ENCODE results near the gene CNTN4. TPM values are rescaled to one million over a fixed set of nuclear protein-coding genes. Genes with fewer than 3 reads are reported as not detected.

The CNTN4 gene
- total RNA-seq, 1 experiment from 2014 or later = not detected

DNA sequence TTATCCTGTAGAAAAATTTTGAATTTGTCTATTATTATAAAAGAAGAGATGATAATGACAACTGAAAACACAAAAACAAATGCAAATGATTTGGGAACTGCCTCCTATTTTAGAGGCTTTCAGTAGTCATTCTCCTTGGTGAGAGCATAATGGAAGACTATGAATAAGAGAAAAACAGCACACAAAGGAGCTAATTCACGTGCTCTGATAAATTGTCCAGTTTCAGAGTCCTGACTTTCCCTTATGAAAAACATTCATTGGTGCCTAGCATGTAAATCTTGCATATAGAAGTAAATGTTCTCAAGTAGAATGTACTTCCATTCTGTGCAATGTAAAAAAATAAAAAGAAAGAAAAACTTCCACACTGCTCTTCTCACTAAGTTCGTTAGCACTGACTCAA is 805.4 kb downstream of the CNTN4 start:
- no peak overlapping the region for H3K27ac Mint-ChIP-seq

DNA sequence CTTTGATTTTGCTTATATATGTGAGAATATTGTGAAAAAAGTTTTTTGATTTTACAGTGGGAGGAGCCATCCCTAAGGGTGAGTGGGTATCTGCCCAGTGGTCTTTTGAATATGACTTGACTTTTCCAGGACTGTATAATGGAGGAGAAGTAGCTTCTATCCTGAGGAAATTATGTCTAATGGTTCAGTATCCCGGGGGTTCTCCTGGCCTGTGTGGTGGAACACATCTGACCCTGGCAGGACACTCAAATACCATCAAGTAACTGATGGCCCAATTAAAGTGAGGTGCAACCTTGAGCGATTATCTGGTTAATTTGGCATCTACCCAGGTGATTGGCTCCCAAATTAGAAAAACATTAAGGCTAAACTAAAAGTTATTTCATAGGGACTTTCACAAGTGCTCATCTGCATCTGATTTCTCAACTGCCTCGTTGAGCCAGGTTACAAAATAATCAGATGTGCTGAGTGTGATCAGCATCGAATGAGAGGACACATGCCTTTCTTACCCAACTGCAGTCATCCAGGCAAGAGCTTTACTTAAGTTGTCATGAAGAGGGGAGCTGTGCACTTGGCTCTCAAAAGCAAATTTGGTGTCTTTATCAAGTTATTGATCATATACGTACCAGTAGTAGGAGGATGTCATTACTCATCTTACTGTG is 810.2 kb downstream of the CNTN4 start:
- no peak for TF ChIP-seq SOX15 (CRISPR knock-in tag; IDR thresholded peaks at IDR 0.05)
- TF ChIP-seq TCF7 (CRISPR knock-in tag; IDR thresholded peaks at IDR 0.05; ENCODE audit: low read depth) = no peak
- no peak for TF ChIP-seq ELF4 (CRISPR knock-in tag; IDR thresholded peaks at IDR 0.05; ENCODE audit: low read depth)
- no peak for TF ChIP-seq ZNF232 (CRISPR knock-in tag; IDR thresholded peaks at IDR 0.05)
- no peak for TF ChIP-seq GTF2I (CRISPR knock-in tag; conservative IDR thresholded peaks at IDR 0.05)
- TF ChIP-seq, protein P1, sequence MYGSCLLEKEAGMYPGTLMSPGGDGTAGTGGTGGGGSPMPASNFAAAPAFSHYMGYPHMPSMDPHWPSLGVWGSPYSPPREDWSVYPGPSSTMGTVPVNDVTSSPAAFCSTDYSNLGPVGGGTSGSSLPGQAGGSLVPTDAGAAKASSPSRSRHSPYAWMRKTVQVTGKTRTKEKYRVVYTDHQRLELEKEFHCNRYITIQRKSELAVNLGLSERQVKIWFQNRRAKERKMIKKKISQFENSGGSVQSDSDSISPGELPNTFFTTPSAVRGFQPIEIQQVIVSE (CRISPR knock-in tag; IDR thresholded peaks at IDR 0.05; ENCODE audit: borderline replicate concordance) = no peak
- no peak for TF ChIP-seq NR3C1 (CRISPR knock-in tag; conservative IDR thresholded peaks at IDR 0.05; ENCODE audit: low read depth)
- TF ChIP-seq FOXJ3 (CRISPR knock-in tag; IDR thresholded peaks at IDR 0.05; ENCODE audit: borderline replicate concordance) = no peak
- TF ChIP-seq, protein P2, sequence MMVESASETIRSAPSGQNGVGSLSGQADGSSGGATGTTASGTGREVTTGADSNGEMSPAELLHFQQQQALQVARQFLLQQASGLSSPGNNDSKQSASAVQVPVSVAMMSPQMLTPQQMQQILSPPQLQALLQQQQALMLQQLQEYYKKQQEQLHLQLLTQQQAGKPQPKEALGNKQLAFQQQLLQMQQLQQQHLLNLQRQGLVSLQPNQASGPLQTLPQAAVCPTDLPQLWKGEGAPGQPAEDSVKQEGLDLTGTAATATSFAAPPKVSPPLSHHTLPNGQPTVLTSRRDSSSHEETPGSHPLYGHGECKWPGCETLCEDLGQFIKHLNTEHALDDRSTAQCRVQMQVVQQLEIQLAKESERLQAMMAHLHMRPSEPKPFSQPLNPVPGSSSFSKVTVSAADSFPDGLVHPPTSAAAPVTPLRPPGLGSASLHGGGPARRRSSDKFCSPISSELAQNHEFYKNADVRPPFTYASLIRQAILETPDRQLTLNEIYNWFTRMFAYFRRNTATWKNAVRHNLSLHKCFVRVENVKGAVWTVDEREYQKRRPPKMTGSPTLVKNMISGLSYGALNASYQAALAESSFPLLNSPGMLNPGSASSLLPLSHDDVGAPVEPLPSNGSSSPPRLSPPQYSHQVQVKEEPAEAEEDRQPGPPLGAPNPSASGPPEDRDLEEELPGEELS (CRISPR knock-in tag; IDR thresholded peaks at IDR 0.05) = no peak
- TF ChIP-seq ZNF121 (CRISPR knock-in tag; IDR thresholded peaks at IDR 0.05) = no peak
- TF ChIP-seq IRF2 (CRISPR knock-in tag; IDR thresholded peaks at IDR 0.05; ENCODE audit: borderline replicate concordance, low read depth) = no peak
- no peak for DNase-seq (ENCODE audit: low spot score)
- Mint-ChIP-seq H3K36me3 (peaks cover 49% of the 10 kb centered on the region), H3K27me3 (ENCODE audit: low read depth) (peaks cover 9% of the 10 kb centered on the region), H3K4me3 (no peak overlapping the region), H3K4me1 (no peaks in the 10 kb centered on the region), H3K27ac (no peak overlapping the region), H3K9me3 (peaks cover 73% of the 10 kb centered on the region)
- POLR2A ChIA-PET = no interaction called here
- CTCF ChIA-PET = no interaction called here
- no peak for ATAC-seq

More for the DNA sequence above, 805.4 kb downstream of the CNTN4 start:
- ChIA-PET POLR2A (no interaction called here), CTCF (no interaction called here)
- ATAC-seq (no peak), DNase-seq (ENCODE audit: low spot score) (no peak)
- peaks cover 13% of the 10 kb centered on the region for H3K4me1 Mint-ChIP-seq
- peaks cover 11% of the 10 kb centered on the region for H3K27me3 Mint-ChIP-seq (ENCODE audit: low read depth)
- H3K9me3 Mint-ChIP-seq = peaks cover 77% of the 10 kb centered on the region
- H3K4me3 Mint-ChIP-seq = no peak overlapping the region
- no peak for TF ChIP-seq TCF7 (CRISPR knock-in tag; IDR thresholded peaks at IDR 0.05; ENCODE audit: low read depth)
- TF ChIP-seq ATF1 (CRISPR knock-in tag; IDR thresholded peaks at IDR 0.05) = no peak
- TF ChIP-seq NFE2L1 (CRISPR knock-in tag; IDR thresholded peaks at IDR 0.05) = no peak
- TF ChIP-seq, protein P3, sequence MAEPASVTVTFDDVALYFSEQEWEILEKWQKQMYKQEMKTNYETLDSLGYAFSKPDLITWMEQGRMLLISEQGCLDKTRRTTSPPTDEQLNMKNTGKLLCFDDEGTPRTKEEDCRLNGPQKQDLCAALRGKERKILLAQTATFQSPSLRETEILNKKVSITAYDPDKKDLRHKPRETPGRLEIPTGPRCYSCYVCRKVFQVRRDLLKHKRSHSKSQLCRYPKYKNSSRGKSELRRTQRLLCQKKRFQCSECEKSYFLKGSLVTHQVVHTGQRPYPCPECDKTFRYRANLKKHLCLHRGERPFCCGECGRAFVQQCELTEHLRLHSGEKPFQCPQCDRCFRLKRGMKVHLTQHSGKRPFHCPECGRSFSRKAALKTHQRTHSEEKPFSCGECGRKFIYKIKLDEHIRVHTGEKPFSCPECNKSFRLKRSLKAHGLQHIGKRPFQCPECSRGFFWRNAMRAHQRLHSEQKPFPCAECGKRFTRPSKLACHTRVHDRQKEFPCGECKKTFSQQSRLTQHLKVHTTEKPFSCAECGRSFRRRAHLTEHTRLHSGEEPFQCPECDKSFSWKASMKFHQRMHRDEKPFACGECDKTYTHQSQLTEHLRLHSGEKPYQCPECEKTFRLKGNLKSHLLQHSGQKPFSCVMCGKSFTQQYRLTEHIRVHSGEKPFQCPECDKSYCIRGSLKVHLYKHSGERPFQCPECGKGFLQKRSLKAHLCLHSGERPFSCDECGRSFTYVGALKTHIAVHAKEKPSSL (CRISPR knock-in tag; conservative IDR thresholded peaks at IDR 0.05) = no peak
- no peak for TF ChIP-seq JUN (CRISPR knock-in tag; IDR thresholded peaks at IDR 0.05)
- TF ChIP-seq, protein P4, sequence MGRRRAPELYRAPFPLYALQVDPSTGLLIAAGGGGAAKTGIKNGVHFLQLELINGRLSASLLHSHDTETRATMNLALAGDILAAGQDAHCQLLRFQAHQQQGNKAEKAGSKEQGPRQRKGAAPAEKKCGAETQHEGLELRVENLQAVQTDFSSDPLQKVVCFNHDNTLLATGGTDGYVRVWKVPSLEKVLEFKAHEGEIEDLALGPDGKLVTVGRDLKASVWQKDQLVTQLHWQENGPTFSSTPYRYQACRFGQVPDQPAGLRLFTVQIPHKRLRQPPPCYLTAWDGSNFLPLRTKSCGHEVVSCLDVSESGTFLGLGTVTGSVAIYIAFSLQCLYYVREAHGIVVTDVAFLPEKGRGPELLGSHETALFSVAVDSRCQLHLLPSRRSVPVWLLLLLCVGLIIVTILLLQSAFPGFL (CRISPR knock-in tag; IDR thresholded peaks at IDR 0.05; ENCODE audit: borderline replicate concordance) = no peak
- TF ChIP-seq, protein P5, sequence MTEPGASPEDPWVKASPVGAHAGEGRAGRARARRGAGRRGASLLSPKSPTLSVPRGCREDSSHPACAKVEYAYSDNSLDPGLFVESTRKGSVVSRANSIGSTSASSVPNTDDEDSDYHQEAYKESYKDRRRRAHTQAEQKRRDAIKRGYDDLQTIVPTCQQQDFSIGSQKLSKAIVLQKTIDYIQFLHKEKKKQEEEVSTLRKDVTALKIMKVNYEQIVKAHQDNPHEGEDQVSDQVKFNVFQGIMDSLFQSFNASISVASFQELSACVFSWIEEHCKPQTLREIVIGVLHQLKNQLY (CRISPR knock-in tag; IDR thresholded peaks at IDR 0.05) = no peak
- TF ChIP-seq NFYB (CRISPR knock-in tag; conservative IDR thresholded peaks at IDR 0.05; ENCODE audit: low read depth) = no peak
- TF ChIP-seq, protein P6, sequence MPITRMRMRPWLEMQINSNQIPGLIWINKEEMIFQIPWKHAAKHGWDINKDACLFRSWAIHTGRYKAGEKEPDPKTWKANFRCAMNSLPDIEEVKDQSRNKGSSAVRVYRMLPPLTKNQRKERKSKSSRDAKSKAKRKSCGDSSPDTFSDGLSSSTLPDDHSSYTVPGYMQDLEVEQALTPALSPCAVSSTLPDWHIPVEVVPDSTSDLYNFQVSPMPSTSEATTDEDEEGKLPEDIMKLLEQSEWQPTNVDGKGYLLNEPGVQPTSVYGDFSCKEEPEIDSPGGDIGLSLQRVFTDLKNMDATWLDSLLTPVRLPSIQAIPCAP (CRISPR knock-in tag; IDR thresholded peaks at IDR 0.05) = no peak
- H3K36me3 Mint-ChIP-seq = peaks cover 60% of the 10 kb centered on the region
